TTC549 (cell line): Measurements from ENCODE around the gene RPL22.

Experiments used
- FAIRE-seq: peaks from 2 replicates; lab custom pipeline; 2012; peaks lifted over from hg19 to GRCh38; lab: Jason Lieb, UNC

The RPL22 gene

DNA sequence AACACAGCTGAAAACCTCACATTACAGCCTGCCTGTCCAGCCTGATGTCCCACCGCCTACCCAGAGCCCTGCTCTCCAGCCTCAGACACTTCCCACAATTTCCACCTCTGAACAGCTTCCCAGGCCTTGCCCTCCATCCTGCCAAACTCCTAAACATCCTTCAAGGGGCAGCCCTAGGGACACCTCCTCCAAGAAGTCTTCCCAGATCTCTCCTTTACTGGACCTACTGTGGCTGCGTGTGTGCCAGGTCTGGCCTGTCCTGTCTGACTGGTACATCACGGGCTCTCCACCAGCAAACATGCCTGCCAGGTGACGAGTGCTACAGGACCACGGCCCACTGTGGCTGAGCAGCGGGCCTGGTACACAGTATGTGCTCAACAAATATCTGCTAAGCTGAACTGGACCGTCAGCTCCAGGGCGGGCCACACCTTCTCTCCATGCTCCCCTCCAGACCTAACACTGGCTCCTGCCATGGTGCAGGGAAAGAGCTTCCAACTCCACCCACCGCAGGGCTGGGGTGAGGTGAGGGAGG, 48.0 kb downstream of the RPL22 start:
- FAIRE-seq: no peak

DNA sequence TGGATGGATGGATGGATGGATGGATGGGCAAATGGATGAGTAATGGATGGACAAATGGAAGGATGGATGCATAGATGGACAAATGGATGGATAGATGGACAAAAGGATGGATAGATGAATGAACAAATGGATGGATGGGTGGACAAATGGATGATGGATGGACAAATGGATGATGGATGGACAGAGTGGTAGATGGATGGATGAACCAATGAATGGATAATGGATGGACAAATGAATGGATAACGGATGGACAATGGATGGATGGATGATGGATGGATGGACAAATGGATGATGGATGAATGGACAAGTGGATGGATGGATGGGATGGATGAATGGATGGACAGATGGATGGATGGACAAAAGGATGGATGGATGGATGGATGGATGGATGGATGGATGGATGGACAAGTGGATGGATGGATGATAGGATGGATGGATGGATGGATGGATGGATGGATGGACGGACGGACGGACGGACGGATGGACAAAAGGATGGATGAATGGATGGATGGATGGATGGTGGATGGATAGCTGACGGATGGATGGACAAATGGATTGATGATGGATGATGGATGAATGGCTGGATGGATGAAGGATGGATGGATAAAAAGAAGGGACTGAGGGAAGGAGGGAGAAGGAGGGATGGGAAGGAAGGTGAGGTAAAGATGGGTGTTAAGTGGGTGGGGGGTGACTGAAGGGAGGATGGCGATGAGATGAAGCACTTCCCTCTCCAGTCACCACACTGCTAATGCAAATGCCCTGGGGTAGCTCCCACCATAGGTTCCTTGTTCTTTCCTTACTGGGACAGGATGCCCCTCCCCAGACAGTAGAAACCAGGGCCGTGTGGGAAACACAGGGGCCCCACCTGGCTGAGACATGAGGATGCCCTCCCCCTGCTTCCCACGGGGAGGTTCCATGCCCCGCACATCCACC, 49.1 kb downstream of the RPL22 start:
- no peak for FAIRE-seq

GRCh38 chr1:6149597-6149996, 49.8 kb downstream of the RPL22 start:
- no peak for FAIRE-seq

GRCh38 chr1:6148497-6149241, 50.7 kb downstream of the RPL22 start:
- FAIRE-seq: no peak

GRCh38 chr1:6145864-6146410, 53.5 kb downstream of the RPL22 start:
- FAIRE-seq: no peak

DNA sequence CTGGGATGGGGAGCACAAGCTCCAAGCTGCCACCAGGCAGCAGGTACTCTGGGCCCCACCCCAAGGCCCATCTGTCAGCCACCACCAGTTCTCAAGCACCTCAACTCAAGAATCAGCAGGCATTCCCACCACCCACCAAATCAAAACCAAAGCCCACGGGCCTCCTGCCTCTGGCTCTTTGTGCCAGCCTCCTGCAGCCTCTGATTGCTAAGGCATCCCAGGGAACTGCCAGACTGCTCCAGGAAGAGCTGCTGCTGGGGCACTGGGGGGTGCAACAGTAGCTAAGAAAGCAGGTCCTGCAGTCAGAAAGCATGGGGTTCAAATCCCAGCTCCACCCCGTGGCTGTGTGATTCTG, 54.0 kb downstream of the RPL22 start:
- FAIRE-seq: no peak

DNA sequence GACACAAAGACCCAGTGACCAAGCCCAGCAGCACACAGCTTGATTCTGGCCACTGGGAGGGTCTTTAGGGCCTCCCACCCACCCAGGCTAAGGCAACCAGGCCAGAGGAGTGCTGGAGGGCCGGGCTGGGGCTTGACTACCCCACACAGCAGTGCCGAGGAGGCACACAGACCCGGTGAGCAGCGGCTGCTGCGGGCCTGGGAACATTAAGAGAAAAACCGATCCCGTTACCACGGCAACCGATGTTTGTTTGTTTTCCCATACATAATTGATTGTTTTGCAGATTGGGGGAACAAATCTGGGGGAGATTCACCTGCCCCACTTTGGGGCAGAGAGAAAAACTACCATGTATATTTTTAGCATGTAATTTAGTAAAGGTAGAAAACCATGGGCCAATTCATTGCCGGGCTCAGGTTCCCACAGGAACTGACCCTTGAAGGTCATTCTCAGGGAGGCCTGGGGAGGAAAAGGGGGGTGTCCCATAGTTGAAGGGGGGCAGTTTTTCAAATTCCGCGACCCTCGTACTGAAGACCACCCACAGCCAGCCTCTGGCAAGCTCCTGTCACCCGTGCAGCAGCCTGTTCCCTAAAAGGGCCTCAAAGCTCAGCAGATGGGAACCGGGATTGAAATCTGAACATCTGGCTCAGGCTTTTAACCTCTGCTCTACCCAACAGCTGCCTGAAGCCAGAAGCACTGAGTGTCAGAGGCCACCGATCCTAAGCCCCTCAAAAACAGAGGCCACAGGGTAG, 54.6 kb downstream of the RPL22 start:
- FAIRE-seq: no peak

DNA sequence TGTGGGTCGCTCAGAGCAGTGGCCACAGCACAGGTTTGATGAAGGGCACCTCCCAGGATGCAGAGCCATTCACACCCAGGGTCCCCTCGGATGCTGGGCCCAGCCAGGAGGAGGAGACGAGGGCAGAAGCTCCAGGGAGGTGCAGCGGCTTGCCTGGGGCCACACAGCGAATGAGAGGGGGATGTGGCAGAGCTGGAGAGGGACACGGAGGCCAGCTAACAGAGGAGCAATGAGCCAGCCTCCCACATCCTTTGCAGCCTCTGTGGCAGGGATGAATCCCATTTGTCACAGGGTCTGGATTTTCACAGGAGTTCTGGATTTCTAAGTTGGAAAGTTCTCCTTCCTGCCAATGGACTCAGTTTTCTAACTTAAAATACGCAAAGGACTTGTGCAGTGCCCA, 55.2 kb downstream of the RPL22 start:
- no peak for FAIRE-seq

GRCh38 chr1:6143395-6143794, 56.0 kb downstream of the RPL22 start:
- no peak for FAIRE-seq

DNA sequence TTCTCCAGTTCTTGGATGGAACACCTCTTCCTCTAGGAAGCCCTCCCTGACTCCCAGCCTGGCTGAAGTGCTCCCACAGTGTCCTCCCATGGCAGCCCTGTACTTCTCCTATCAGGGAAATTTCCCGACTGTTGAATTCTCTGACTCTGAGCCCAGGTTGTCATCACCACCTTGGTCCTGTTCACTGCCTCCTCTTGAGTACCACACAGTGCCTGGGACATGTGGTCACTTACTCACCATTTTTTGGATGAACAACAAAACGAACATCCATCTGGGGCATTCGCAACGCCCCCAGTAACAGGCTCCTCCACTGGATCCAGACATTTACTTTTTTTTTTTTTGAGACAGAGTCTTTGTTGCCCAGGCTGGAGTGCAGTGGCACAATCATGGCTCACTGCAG, 56.7 kb downstream of the RPL22 start:
- no peak for FAIRE-seq

DNA sequence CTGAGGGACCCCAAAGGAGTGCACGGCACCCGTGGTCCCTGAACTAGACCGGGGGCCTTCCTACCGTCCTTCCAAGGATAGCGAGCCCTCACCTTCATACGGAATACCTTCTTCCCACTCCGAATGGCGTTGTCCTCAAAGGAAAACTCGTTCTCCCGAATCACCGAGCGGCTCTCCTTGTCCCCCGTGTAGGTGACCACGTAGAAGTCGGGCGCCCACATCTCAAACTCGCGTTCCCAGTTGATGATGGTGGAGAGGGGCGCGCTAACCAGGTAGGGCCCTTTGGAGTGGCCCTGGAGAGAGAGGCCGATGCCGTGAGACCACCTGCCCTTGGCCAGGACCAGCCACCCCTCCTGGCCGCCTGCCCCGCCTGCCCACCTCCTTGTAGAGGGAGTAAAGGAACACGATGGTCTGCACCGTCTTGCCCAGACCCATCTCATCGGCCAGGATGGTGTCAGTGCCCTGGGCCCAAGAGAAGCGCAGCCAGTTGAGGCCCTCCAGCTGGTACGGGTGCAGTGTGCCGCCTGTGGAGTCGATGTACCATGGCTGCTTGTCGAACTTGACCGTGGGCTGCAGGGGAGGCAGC, 57.3 kb downstream of the RPL22 start:
- no peak for FAIRE-seq

GRCh38 chr1:6141592-6141991, 57.8 kb downstream of the RPL22 start:
- FAIRE-seq: no peak

- FAIRE-seq: no peak
These were observed 59.0 kb downstream of the RPL22 start for GRCh38 chr1:6140413-6140812.

DNA sequence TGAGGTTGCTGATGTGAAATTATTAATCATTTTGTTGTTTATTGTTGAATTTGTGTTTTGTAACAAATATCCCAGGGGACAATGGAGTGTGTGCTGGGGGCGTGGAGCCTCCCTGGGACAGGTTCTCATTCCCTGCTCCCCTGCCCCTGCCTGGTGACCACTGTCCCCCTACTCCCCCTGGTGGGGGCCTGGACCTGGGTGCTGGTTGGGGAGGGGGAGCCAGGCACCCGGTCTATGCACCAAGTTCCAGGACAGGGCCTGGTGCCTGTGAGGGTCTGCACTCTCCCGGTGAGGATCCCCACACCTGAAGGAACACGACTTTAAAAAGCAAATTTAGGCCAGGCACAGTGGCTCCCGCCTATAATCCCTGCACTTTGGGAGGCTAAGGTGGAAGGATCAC, 61.6 kb downstream of the RPL22 start:
- no peak for FAIRE-seq

- FAIRE-seq: no peak
These were observed 62.7 kb downstream of the RPL22 start for GRCh38 chr1:6136516-6137220.
